A673 (cell line): ENCODE results near the gene ABCB1. TPM values are rescaled to one million over a fixed set of nuclear protein-coding genes. Genes with fewer than 3 reads are reported as not detected.

Source experiments
- BruUV-seq: library from RNA; stranded (reverse); fragments of 400-500 nt; replicated peaks from 2 replicates; lab custom pipeline; 2021; lab: Mats Ljungman, UMichigan
- CTCF ChIA-PET: fragments of 300-600 bp; sonication (Branson Sonifier 250); formaldehyde crosslinking; loops from one replicate; lab custom pipeline; 2022; ENCODE audit warnings: antibody characterized with exemption; lab: Charles Lee
- POLR2A ChIA-PET: fragments of 300-600 bp; sonication (Branson Sonifier 250); formaldehyde crosslinking; loops from one replicate; lab custom pipeline; 2022; ENCODE audit warnings: antibody characterized with exemption; ENCODE audit not compliant: low non-redundant PET; lab: Charles Lee
- DNase-seq: peaks from one replicate; pipeline ENCODE4 v3.0.0-alpha.2; 2015; ENCODE audit warnings: low spot score
- H3K27ac ChIP-seq: fragments of 200-600 bp; sonication (generic); 2 replicates; pipeline ENCODE4 v1.5.1; 2016; ENCODE audit warnings: mixed run types, low read depth, mild to moderate bottlenecking, mixed read lengths, antibody characterized with exemption, low read length; ENCODE audit not compliant: poor library complexity, severe bottlenecking
- H3K27me3 ChIP-seq: fragments of 200-600 bp; sonication (generic); replicated peaks from 2 replicates; pipeline ENCODE4 v1.6.1; 2017; ENCODE audit warnings: mixed run types, low read depth, mild to moderate bottlenecking, mixed read lengths, antibody characterized with exemption, low read length; ENCODE audit not compliant: insufficient read depth, poor library complexity
- H3K36me3 ChIP-seq: fragments of 200-600 bp; sonication (generic); 2 replicates; pipeline ENCODE4 v1.6.1; 2016; ENCODE audit warnings: mixed run types, mild to moderate bottlenecking, mixed read lengths, antibody characterized with exemption, low read length; ENCODE audit not compliant: insufficient read depth, poor library complexity, severe bottlenecking
- H3K4me1 ChIP-seq: fragments of 200-600 bp; sonication (generic); 2 replicates; pipeline ENCODE4 v1.6.1; 2017; ENCODE audit warnings: mixed run types, mild to moderate bottlenecking, mixed read lengths, antibody characterized with exemption, low read length; ENCODE audit not compliant: insufficient read depth, poor library complexity, severe bottlenecking
- H3K4me3 ChIP-seq: fragments of 200-600 bp; sonication (generic); 2 replicates; pipeline ENCODE4 v1.5.1; 2016; ENCODE audit warnings: low read depth, mixed run types, mild to moderate bottlenecking, mixed read lengths, low read length; ENCODE audit not compliant: poor library complexity, severe bottlenecking
- H3K9me3 ChIP-seq: fragments of 200-600 bp; sonication (generic); 2 replicates; pipeline ENCODE4 v1.6.1; 2016; ENCODE audit warnings: mixed run types, low read depth, mild to moderate bottlenecking, mixed read lengths, antibody characterized with exemption, low read length; ENCODE audit not compliant: poor library complexity, severe bottlenecking
- EZH2 ChIP-seq: fragments of 200-600 bp; sonication (generic); IDR thresholded peaks from 2 replicates; pipeline ENCODE4 v1.6.1; 2017; ENCODE audit warnings: borderline replicate concordance, low read depth, mild to moderate bottlenecking, mixed read lengths, antibody characterized with exemption, low read length; ENCODE audit not compliant: poor library complexity, severe bottlenecking
- intact Hi-C: fragments of 100-400 bp; cut with micrococcal nuclease; formaldehyde crosslinking; loops from one replicate; pipeline ENCODE4 v1.10.0; 2022; ENCODE audit not compliant: unreplicated experiment
- total RNA-seq: library from RNA; stranded (reverse); gene quantifications from 2 replicates; pipeline ENCODE4 v1.2.3, GENCODE V29; 2021
- TF ChIP-seq, protein P1 (sequence below): fragments of 300-800, 200-600 bp; sonication (generic); conservative IDR thresholded peaks from 2 replicates; pipeline ENCODE4 v1.5.1; 2017; ENCODE audit warnings: low read depth, mild to moderate bottlenecking, antibody characterized with exemption, low read length, moderate library complexity, mixed read lengths

ABCB1 gene
- total RNA-seq, 1 experiment from 2014 or later, result not detected

DNA sequence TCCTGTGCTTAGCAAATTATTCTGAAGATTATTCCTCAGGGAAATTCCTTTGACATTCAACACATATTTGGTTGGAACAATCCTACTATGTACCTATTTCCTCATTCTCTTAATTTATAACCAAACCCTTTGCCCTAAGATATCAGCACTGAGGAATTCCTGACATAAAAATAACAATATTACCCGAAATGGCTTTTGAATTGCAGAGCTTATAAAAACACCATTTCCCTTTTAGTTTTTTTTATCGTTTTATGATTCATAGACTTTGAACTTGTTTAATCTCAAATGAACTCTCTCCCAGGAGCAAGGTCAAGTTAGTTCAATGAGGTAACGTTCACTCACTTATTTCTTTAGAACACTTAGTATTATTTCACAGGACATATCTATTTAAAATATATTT, 7.7 kb upstream of the ABCB1 start:
- H3K9me3 ChIP-seq, result no peaks in the 10 kb centered on the region
- DNase-seq, result no peak
- H3K4me1 ChIP-seq, result no peaks in the 10 kb centered on the region
- H3K27ac ChIP-seq, result no peak overlapping the region
- intact Hi-C loops, result no loop called here
- BruUV-seq, result no TSS peak
- ChIA-PET CTCF (no interaction called here), POLR2A (no interaction called here)
- no peaks in the 10 kb centered on the region for H3K36me3 ChIP-seq
- TF ChIP-seq EZH2, result no peak
- TF ChIP-seq, protein P1, sequence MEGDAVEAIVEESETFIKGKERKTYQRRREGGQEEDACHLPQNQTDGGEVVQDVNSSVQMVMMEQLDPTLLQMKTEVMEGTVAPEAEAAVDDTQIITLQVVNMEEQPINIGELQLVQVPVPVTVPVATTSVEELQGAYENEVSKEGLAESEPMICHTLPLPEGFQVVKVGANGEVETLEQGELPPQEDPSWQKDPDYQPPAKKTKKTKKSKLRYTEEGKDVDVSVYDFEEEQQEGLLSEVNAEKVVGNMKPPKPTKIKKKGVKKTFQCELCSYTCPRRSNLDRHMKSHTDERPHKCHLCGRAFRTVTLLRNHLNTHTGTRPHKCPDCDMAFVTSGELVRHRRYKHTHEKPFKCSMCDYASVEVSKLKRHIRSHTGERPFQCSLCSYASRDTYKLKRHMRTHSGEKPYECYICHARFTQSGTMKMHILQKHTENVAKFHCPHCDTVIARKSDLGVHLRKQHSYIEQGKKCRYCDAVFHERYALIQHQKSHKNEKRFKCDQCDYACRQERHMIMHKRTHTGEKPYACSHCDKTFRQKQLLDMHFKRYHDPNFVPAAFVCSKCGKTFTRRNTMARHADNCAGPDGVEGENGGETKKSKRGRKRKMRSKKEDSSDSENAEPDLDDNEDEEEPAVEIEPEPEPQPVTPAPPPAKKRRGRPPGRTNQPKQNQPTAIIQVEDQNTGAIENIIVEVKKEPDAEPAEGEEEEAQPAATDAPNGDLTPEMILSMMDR, result no peak
- no peak overlapping the region for H3K4me3 ChIP-seq
- peaks cover 35% of the 10 kb centered on the region for H3K27me3 ChIP-seq

DNA sequence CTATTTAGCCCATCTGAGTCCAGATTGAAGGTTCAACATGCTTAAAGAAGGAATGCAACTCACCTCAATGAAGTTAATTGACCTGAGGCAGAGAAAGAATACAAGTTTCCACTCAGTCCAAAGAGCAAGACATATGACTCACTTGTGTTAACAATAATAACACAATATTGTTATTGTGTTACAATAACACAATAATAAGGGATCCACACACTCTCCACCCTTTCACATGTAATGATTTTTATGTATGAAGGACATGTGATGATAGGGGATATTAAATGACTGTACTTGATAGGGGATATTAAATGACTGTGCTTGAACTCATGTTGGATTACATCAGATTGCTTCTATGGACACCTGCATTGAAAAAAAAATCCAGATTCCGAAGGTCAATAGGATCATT, 3.6 kb upstream of the ABCB1 start:
- Histone ChIP-seq H3K4me1 (no peaks in the 10 kb centered on the region), H3K36me3 (no peaks in the 10 kb centered on the region), H3K9me3 (no peaks in the 10 kb centered on the region), H3K27me3 (peaks cover 70% of the 10 kb centered on the region), H3K27ac (no peak overlapping the region), H3K4me3 (no peak overlapping the region)
- CTCF ChIA-PET, result no interaction called here
- TF ChIP-seq, protein P1, result no peak
- TF ChIP-seq EZH2, result no peak
- BruUV-seq, result no TSS peak
- no peak for DNase-seq
- POLR2A ChIA-PET, result no interaction called here
- intact Hi-C loops, result no loop called here

DNA sequence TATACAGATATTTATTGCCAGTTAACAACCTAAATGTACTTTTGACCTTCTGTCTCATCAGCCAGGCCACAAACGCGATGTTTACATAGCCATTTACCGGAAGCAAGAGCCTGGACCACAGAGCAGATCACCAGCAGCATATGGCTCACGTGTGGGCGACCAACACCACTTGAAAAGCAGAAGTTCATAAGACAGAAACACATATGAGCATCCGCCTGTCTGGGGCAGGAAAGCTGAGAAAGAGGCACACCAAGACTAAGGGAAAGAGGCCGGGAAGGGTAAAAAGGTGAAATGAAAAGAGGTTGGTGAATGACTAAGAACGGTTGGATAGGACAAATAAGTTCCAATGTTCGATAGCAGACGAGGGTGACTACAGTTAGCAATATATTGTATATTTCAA, 1.3 kb downstream of the ABCB1 start:
- Histone ChIP-seq H3K36me3 (no peaks in the 10 kb centered on the region), H3K27me3 (peaks cover 88% of the 10 kb centered on the region), H3K9me3 (no peaks in the 10 kb centered on the region), H3K4me3 (no peak overlapping the region), H3K4me1 (no peaks in the 10 kb centered on the region), H3K27ac (no peak overlapping the region)
- BruUV-seq, result no TSS peak
- POLR2A ChIA-PET, result no interaction called here
- CTCF ChIA-PET, result no interaction called here
- intact Hi-C loops, result no loop called here
- no peak for DNase-seq
- TF ChIP-seq EZH2, result no peak
- TF ChIP-seq, protein P1, result no peak
